ENCODE results near the gene ST6GALNAC4. TPM values are rescaled to one million over a fixed set of nuclear protein-coding genes. Genes with fewer than 3 reads are reported as not detected.

Gene ST6GALNAC4
- polyA plus RNA-seq, 1 of the 3 experiments (the other 2 are of a cell fraction): 30.2 TPM

- peaks cover 42 to 57% of the 10 kb centered on the region in 2 experiments for H3K36me3 ChIP-seq (replicated peaks in 1 of 2; ENCODE audit: control insufficient read depth in 1 of 2, insufficient read depth in 2 of 2, low read length in 1 of 2)
- DNase-seq: no peak
- POLR2A ChIA-PET: no interaction called here
These were observed 21.0 kb downstream of the ST6GALNAC4 start for GRCh38 chr9:127895811-127896210.

More at GRCh38 chr9:127895811-127896210, 21.0 kb downstream of the ST6GALNAC4 start:
- over 99% methylated on average over 8 of the region's 8 CpGs for WGBS (ENCODE audit: low lambda C conversion rate)
- no peak overlapping the region for H3K27ac ChIP-seq (ENCODE audit: low read depth in 2 of 2, low read length in 1 of 2)
- H4K20me1 ChIP-seq (ENCODE audit: insufficient read depth): no peaks in the 10 kb centered on the region
- TF ChIP-seq REST (IDR thresholded peaks at IDR 0.05; ENCODE audit: low read depth, low read length): no peak
- no peak for TF ChIP-seq GABPA (IDR thresholded peaks at IDR 0.05; ENCODE audit: low read depth)
- no peak for TF ChIP-seq CTCF (IDR thresholded peaks at IDR 0.05)
- TF ChIP-seq RFX5 (IDR thresholded peaks at IDR 0.05; ENCODE audit: low read length): no peak
- no peak overlapping the region for H3K4me2 ChIP-seq
- H3K4me1 ChIP-seq (ENCODE audit: control insufficient read depth in 1 of 2, insufficient read depth in 2 of 2, low read depth in 1 of 2, low read length in 1 of 2): peaks cover 9 to 20% of the 10 kb centered on the region in 2 experiments; a peak in 2 of 4 replicates
- no peak overlapping the region for H2AFZ ChIP-seq (ENCODE audit: low read depth)
- CTCF ChIA-PET: interaction anchor here (1.4 to 2.1 kb wide), 3 partner anchors 9 to 26 kb away, joined by 3 to 9 read pairs (median 5); no protein-coding TSS in a partner anchor
- H3K79me2 ChIP-seq (ENCODE audit: insufficient read depth): peaks cover 26% of the 10 kb centered on the region
- H3F3A ChIP-seq (replicated peaks; ENCODE audit: insufficient read depth): peaks cover 9% of the 10 kb centered on the region
- no peaks in the 10 kb centered on the region for H3K9me2 ChIP-seq
- H3K9me3 ChIP-seq: no peaks in the 10 kb centered on the region
- no peak overlapping the region for H3K9ac ChIP-seq
- H3K27me3 ChIP-seq (ENCODE audit: insufficient read depth): no peaks in the 10 kb centered on the region
- H3K4me3 ChIP-seq (ENCODE audit: low read depth in 2 of 2, low read length in 1 of 2): no peak overlapping the region; a peak in 1 of 4 replicates
